Activated B cell treated with CpG ODN at 0.5 μM for 24 hours (primary cell): ENCODE measurements around the gene PRF1. TPM values are rescaled to one million over a fixed set of nuclear protein-coding genes. Genes with fewer than 3 reads are reported as not detected.

ENCODE experiments used
- ATAC-seq: fragments of 200-7000 bp; cut with Tn5 transposase; one replicate; pipeline ENCODE4 v1.10.0; 2021; ENCODE audit warnings: low read depth, mild to moderate bottlenecking, moderate library complexity
- CTCF ChIA-PET: fragments of 350-600 bp; sonication (Branson Sonifier 250); formaldehyde crosslinking; loops from one replicate; lab custom pipeline; 2021; ENCODE audit warnings: antibody characterized with exemption; lab: Charles Lee
- POLR2A ChIA-PET: fragments of 350-600 bp; sonication (Branson Sonifier 250); formaldehyde crosslinking; loops from one replicate; lab custom pipeline; 2021; ENCODE audit warnings: antibody characterized with exemption; lab: Charles Lee
- DNase-seq: peaks from one replicate; pipeline ENCODE4 v3.0.0; 2022
- H3K27ac Mint-ChIP-seq: one replicate; pipeline ENCODE4 v1.8.0; 2020; ENCODE audit warnings: mixed read lengths
- H3K27me3 Mint-ChIP-seq: one replicate; pipeline ENCODE4 v1.8.0; 2021; ENCODE audit warnings: mixed read lengths
- H3K36me3 Mint-ChIP-seq: one replicate; pipeline ENCODE4 v1.8.0; 2021; ENCODE audit warnings: low read depth, mixed read lengths
- H3K4me1 Mint-ChIP-seq: one replicate; pipeline ENCODE4 v1.8.0; 2021; ENCODE audit warnings: mixed read lengths
- H3K4me3 Mint-ChIP-seq: one replicate; pipeline ENCODE4 v1.8.0; 2020; ENCODE audit warnings: mild to moderate bottlenecking, mixed read lengths
- H3K9me3 Mint-ChIP-seq: one replicate; pipeline ENCODE4 v1.8.0; 2020; ENCODE audit warnings: mixed read lengths
- intact Hi-C: fragments of 100-400 bp; cut with micrococcal nuclease; formaldehyde crosslinking; loops from one replicate; pipeline ENCODE4 v1.15.1; 2024
- total RNA-seq: library from RNA; stranded (reverse); gene quantifications from 2 replicates; pipeline ENCODE4 v1.2.3, GENCODE V29; 2022
- TF ChIP-seq, protein P1 (sequence below): fragments of 200-600 bp; IDR thresholded peaks from one replicate; pipeline ENCODE4 v1.8.0; 2022; ENCODE audit warnings: antibody characterized with exemption, mild to moderate bottlenecking

PRF1 gene
- total RNA-seq, 1 donor from 2014 or later: 0.53 TPM

DNA sequence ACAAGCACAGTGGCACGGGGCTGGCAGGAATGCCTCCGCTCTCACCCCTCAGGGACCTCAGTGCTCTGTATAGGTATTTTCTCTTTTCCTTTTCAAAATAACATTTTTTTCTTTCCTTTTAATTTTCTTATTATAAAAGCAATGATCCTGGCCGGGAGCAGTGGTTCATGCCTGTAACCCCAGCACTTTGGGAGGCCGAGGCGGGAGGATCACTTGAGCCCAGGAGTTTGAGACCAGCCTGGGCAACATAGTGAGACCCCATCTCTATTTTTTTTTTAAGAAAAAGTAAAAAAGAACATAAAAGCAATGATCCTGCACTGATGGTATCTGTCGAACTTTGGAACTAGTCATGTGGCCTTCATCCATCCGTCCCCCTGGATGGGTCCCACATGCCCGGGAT, 3.2 kb downstream of the PRF1 start:
- no peak for DNase-seq
- no peaks in the 10 kb centered on the region for H3K9me3 Mint-ChIP-seq
- H3K36me3 Mint-ChIP-seq: no peaks in the 10 kb centered on the region
- H3K4me3 Mint-ChIP-seq: no peak overlapping the region
- no peaks in the 10 kb centered on the region for H3K4me1 Mint-ChIP-seq
- TF ChIP-seq, protein P1, sequence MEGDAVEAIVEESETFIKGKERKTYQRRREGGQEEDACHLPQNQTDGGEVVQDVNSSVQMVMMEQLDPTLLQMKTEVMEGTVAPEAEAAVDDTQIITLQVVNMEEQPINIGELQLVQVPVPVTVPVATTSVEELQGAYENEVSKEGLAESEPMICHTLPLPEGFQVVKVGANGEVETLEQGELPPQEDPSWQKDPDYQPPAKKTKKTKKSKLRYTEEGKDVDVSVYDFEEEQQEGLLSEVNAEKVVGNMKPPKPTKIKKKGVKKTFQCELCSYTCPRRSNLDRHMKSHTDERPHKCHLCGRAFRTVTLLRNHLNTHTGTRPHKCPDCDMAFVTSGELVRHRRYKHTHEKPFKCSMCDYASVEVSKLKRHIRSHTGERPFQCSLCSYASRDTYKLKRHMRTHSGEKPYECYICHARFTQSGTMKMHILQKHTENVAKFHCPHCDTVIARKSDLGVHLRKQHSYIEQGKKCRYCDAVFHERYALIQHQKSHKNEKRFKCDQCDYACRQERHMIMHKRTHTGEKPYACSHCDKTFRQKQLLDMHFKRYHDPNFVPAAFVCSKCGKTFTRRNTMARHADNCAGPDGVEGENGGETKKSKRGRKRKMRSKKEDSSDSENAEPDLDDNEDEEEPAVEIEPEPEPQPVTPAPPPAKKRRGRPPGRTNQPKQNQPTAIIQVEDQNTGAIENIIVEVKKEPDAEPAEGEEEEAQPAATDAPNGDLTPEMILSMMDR: no peak
- ChIA-PET CTCF (no interaction called here), POLR2A (no interaction called here)
- H3K27ac Mint-ChIP-seq: no peak overlapping the region
- H3K27me3 Mint-ChIP-seq: no peaks in the 10 kb centered on the region
- intact Hi-C loops: no loop called here
- no peak for ATAC-seq

- intact Hi-C loops: no loop called here
- Mint-ChIP-seq H3K27ac (no peak overlapping the region), H3K4me1 (no peaks in the 10 kb centered on the region), H3K36me3 (no peaks in the 10 kb centered on the region), H3K4me3 (no peak overlapping the region), H3K27me3 (no peaks in the 10 kb centered on the region), H3K9me3 (no peaks in the 10 kb centered on the region)
- no peak for ATAC-seq
- ChIA-PET CTCF (no interaction called here), POLR2A (no interaction called here)
- TF ChIP-seq, protein P1: no peak
- DNase-seq: no peak
Measured at GRCh38 chr10:70598857-70599295, 3.7 kb downstream of the PRF1 start.

DNA sequence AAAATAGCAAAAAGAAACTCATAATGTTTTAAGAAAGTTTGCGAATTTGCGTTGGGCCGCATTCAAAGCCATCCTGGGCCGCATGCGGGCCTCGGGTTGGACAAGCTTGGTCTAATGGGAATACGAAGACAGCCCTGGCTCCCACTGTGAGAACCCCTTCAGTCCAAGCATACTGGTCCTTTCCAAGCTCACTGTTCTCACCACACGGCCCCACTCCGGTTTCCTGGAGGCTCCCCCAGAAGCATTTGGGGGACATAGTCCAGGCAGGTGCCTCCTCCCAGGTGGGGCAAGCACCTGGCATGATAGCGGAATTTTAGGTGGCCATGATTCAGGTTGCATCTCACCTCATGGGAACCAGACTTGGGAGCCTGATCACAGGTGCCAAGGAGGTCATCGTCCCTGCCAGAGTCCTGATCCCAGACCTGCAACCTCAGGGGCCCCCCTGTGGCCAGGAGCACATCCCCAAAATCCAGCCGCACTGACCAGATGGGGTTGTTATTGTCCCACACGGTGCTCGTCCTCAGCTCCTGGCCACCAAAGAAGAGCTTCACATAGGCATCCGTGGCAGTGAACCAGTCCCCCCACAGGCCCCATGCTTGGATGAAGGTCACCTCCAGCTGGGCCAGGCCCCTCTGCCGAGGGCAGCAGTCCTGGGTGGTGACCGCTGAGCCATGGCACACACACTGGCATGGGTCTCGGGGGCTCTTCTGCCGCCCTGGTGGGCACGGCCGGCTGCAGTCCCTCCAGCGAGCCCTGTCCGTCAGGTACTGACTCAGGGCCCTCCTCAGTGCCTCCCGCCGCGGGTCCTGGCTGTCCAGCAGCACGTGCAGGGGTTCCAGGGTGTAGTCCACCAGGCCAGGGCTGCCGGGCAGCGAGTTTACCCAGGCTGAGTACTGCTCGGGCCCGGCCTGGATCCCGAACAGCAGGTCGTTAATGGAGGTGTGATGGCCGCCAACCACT, 4.4 kb downstream of the PRF1 start:
- Mint-ChIP-seq H3K36me3 (no peaks in the 10 kb centered on the region), H3K27me3 (no peaks in the 10 kb centered on the region), H3K9me3 (no peaks in the 10 kb centered on the region), H3K4me1 (no peaks in the 10 kb centered on the region), H3K27ac (no peak overlapping the region), H3K4me3 (no peak overlapping the region)
- DNase-seq: no peak
- ChIA-PET CTCF (no interaction called here), POLR2A (no interaction called here)
- intact Hi-C loops: no loop called here
- ATAC-seq: no peak
- TF ChIP-seq, protein P1: no peak

GRCh38 chr10:70596860-70597809, 5.4 kb downstream of the PRF1 start:
- no peak for ATAC-seq
- no peaks in the 10 kb centered on the region for H3K4me1 Mint-ChIP-seq
- H3K27me3 Mint-ChIP-seq: peaks cover 5% of the 10 kb centered on the region
- H3K4me3 Mint-ChIP-seq: no peak overlapping the region
- ChIA-PET POLR2A (no interaction called here), CTCF (no interaction called here)
- H3K27ac Mint-ChIP-seq: no peak overlapping the region
- H3K36me3 Mint-ChIP-seq: no peaks in the 10 kb centered on the region
- DNase-seq: no peak
- intact Hi-C loops: no loop called here
- TF ChIP-seq, protein P1: no peak
- H3K9me3 Mint-ChIP-seq: no peaks in the 10 kb centered on the region
